RKO (cell line): Measurements from ENCODE around the gene MRPS5.

Experiments used
- DNase-seq: peaks from one replicate; pipeline ENCODE4 v3.0.0-alpha.2; 2016; ENCODE audit warnings: low spot score

MRPS5 gene

GRCh38 chr2:95087379-95087778 is 34.2 kb downstream of the MRPS5 start:
- DNase-seq = no peak

- DNase-seq = no peak
These were observed 35.6 kb downstream of the MRPS5 start for GRCh38 chr2:95086017-95086416.

GRCh38 chr2:95082477-95082876 is 39.1 kb downstream of the MRPS5 start:
- DNase-seq = peak; percentile 17

- DNase-seq = no peak
These were observed 42.4 kb downstream of the MRPS5 start for GRCh38 chr2:95079199-95079683.

GRCh38 chr2:95077861-95078603 is 43.6 kb downstream of the MRPS5 start:
- no peak for DNase-seq

- DNase-seq = no peak
These were observed 44.1 kb downstream of the MRPS5 start for GRCh38 chr2:95077530-95077825.

GRCh38 chr2:95076705-95077529 is 44.7 kb downstream of the MRPS5 start:
- peak; percentile 62 for DNase-seq

- DNase-seq = no peak
These were observed 46.0 kb downstream of the MRPS5 start for GRCh38 chr2:95075440-95076132.

- DNase-seq = no peak
These were observed 46.8 kb downstream of the MRPS5 start for GRCh38 chr2:95074663-95075439.

- DNase-seq = no peak
These were observed 47.5 kb downstream of the MRPS5 start for GRCh38 chr2:95073856-95074662.

- DNase-seq = no peak
These were observed 49.2 kb downstream of the MRPS5 start for GRCh38 chr2:95072424-95072823.

GRCh38 chr2:95071856-95072255 is 49.8 kb downstream of the MRPS5 start:
- no peak for DNase-seq

- no peak for DNase-seq
These were observed 52.1 kb downstream of the MRPS5 start for GRCh38 chr2:95069465-95069864.

- no peak for DNase-seq
These were observed 53.4 kb downstream of the MRPS5 start for GRCh38 chr2:95068256-95068655.

- no peak for DNase-seq
These were observed 58.3 kb downstream of the MRPS5 start for GRCh38 chr2:95063086-95063958.

GRCh38 chr2:95062242-95063085 is 59.1 kb downstream of the MRPS5 start:
- no peak for DNase-seq

- no peak for DNase-seq
These were observed 59.9 kb downstream of the MRPS5 start for GRCh38 chr2:95061601-95062183.

GRCh38 chr2:95061119-95061512 is 60.5 kb downstream of the MRPS5 start:
- DNase-seq = no peak
